ENCODE data around the gene SV2C. TPM values are rescaled to one million over a fixed set of nuclear protein-coding genes. Genes with fewer than 3 reads are reported as not detected.
A peak's percentile ranks its signal among the peaks of the same experiment; 100 is the strongest.
"Not testable (repeated sequence)": the region's sequence is repeated elsewhere in the genome, so short reads cannot be mapped to it uniquely, and the experiment has no call there.

Gene SV2C
- total RNA-seq (2014; rRNA removed; shearing (Covaris generic)), result 0.04 TPM in 1 of 2 replicates, not detected in the other

DNA sequence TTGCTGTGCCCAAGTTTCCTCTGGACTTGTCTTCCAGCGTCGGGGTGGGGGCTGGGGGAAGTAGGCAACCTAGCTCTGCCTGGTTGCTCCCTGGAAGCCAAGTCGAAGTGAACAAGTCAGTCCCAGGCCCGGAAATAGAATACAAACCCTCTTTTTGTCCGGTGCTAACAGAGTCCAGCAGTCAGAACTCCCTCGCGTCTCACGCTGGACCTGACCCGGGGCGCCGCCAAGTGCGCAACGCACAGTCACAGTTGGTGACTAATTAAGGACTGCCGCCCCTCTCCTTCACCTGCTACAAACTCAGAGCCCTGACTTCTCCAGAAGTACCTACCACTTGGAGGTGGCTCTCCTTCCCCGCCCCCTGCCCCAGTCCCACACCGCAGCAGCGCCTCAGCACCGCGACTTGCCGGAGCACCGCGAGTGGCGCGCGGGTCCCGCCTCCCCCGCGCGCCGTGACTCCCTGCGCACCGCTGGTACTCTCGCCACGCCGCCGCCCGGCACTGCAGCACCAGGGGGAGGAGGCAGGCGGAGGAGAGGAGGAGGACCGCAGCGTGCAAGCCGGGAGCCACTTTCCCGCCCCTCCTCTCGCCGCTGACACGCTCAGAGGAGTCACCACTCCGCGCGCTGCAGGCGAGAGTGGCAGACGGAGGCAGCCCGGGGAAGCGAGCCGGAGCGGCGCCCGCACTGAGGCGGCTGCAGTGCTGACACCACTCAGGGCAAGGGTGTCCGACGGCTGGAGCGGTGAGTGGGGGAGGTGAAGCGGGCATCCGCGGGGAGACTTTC is at the start of gene SV2C:
TSS of gene SV2C (plus strand) at position 612 of the 783 bp plus-strand sequence. CDS start 48,368 bp downstream, outside the sequence.
- DNase-seq (ENCODE audit: low spot score), result no peak

DNA sequence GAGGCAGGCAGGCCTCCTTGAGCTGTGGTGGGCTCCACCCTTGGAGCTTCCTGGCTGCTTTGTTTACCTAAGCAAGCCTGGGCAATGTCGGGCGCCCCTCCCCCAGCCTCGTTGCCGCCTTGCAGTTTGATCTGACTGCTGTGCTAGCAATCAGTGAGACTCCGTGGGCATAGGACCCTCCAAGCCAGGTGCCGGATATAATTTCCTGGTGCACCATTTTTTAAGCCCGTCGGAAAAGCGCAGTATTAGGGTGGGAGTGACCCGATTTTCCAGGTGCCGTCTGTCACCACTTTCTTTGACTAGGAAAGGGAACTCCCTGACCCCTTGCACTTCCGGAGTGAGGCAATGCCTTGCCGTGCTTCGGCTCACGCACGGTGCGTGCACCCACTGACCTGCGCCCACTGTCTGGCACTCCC is 45.4 kb upstream of the SV2C start:
- not testable (repeated sequence) for DNase-seq (ENCODE audit: low spot score)

GRCh38 chr5:76038212-76038611 is 45.0 kb upstream of the SV2C start:
- no peak for DNase-seq (ENCODE audit: low spot score)

- DNase-seq (ENCODE audit: low spot score), result no peak
Observed at GRCh38 chr5:76040806-76041205, 42.4 kb upstream of the SV2C start.

DNA sequence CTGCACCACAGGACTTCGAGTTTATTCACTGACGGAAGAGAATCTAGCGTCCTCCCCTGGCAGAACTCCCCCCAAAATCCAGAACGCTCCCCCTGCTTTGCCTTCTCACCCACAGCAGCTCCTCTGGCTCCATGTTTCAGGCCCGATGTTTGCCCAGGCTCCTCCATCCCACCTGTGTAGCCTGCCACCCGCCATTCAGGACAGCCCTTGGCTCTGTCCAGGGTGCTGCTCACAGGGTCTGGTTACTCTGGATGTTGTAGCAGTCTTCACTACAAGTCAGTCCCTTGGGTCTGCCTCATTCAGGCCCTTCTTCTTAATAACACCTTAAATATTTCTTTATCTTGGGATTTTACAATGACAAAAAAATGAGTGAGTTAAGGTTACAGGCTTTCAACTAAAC is 41.3 kb upstream of the SV2C start:
- DNase-seq (ENCODE audit: low spot score), result no peak

- no peak for DNase-seq (ENCODE audit: low spot score)
Observed at GRCh38 chr5:76046741-76047140, 36.4 kb upstream of the SV2C start.

- DNase-seq (ENCODE audit: low spot score), result no peak
Observed at GRCh38 chr5:76050134-76050533, 33.0 kb upstream of the SV2C start.

GRCh38 chr5:76062502-76063041 is 20.6 kb upstream of the SV2C start:
- peak; percentile 51 for DNase-seq (ENCODE audit: low spot score)

DNA sequence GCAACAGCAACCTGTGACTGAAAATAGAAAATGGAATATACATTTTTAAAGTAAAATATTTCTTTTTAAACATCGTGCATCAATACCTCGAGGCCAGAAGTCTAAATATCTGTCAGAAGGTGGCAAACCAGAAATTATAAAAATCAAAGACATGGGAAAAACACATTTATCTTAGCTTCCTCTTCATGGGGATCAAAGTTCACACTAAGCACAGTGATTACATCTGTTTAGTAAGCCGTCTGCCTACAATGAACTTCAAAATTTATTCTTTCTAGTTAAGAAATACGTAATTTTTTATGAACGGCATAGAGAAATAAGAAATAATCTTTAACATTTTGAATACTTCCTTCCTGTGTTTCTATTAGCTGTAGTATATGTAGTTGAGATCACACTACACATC is 17.9 kb upstream of the SV2C start:
- DNase-seq (ENCODE audit: low spot score), result no peak

GRCh38 chr5:76069061-76069735 is 14.0 kb upstream of the SV2C start:
- no peak for DNase-seq (ENCODE audit: low spot score)

GRCh38 chr5:76074487-76075065 is 8.6 kb upstream of the SV2C start:
- DNase-seq (ENCODE audit: low spot score), result no peak

- no peak for DNase-seq (ENCODE audit: low spot score)
Observed at GRCh38 chr5:76081811-76082771, 1.1 kb upstream of the SV2C start.

- DNase-seq (ENCODE audit: low spot score), result no peak
Observed at GRCh38 chr5:76083555-76084495, 642 bp downstream of the SV2C start.

GRCh38 chr5:76084496-76085242 is 1.5 kb downstream of the SV2C start:
- DNase-seq (ENCODE audit: low spot score), result no peak

DNA sequence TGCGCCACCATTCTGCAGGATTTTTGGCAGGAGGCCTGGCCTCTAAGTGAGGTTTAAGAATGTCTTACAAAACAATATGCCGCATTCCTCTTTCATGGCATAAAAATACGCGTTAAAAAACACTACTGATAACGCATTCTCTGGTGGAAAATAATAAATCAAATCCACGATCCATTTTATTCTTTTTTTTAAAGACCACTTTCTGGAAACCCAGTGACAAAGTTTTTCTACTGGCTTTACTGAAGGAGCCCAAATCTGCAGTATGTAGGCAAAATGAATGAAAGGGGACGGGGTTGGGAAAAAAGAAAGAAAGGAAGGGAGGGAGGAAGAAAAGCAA is 2.0 kb downstream of the SV2C start:
- no peak for DNase-seq (ENCODE audit: low spot score)

- DNase-seq (ENCODE audit: low spot score), result no peak
Observed at GRCh38 chr5:76086095-76086494, 2.9 kb downstream of the SV2C start.

DNA sequence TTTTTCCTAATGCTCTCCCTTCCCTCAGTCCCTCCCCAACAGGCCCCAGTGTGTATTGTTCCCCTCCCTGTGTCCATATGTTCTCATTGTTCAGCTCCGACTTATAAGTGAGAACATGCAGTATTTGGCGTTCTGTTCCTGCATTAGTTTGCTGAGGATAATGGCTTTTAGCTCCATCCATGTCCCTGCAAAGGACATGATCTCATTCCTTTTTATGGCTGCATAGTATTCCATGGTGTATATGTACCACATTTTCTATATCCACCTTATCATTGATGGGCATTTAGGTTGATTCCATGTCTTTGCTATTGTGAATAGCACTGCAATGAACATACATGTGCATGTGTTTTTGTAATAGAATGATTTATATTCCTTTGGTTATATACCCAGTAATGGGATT is 6.0 kb downstream of the SV2C start:
- DNase-seq (ENCODE audit: low spot score), result not testable (repeated sequence)

DNA sequence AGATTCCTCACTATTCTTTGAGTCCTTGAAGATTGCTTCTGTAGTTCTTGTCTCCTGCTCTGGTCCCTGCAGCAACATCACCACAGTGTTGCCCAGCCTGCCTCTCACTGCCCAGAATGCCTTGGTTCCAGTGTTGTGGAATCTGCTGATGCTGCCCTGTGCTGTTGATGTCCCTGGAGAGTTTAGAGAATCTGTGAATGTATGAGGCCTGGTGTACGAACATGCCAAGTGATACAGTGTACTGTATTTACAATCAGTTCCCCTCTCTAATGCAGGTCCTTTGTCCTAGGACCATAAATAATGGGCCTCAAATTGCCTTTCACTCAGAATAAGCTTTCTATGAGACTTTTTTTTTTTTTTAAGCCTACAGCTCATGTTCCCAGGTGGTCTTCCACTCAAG is 8.2 kb downstream of the SV2C start:
- no peak for DNase-seq (ENCODE audit: low spot score)

DNA sequence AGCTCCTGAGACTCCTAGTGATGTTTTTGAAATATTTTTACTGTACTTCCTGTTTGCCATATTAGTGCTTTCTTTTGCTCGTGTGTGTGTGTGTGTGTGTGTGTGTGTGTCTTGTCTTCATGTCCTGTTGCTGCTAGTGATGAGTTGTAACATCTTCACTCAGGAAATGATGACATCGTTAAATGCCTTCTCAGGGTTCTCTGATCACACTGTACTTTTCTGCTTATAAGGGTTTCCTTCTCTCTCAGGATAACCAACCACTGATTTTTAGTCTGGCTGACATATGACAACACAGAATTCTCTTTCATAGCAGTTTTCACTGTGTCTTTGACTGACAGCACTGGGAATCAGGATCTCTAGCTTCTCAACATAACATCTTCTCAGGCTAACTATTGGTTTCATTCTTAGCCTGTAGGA is 16.1 kb downstream of the SV2C start:
- no peak for DNase-seq (ENCODE audit: low spot score)

DNA sequence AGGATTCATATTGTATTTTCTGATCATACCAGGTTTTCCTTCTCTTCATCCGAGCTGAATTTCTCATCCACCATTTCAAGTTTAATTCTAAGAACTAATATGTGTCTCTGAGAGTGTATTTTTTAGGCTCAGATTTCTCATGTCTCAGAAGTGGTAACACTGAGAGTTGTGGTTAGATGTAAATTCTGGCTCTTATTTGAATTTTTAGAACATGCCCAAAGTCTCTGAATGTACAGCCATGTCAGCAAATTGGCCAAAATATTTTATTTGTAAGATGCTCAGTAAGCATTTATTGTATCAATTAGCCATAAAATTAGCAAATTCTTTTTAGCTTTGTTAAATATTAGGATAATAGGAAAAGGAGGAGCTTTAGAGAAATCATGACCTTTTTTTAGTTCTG is 16.6 kb downstream of the SV2C start:
- DNase-seq (ENCODE audit: low spot score), result no peak
